HEK293 (cell line): ENCODE results near the gene PTPN6.

Source experiments
- GFI1B ChIP-seq: fragments of 450-650 bp; formaldehyde crosslinking; IDR thresholded peaks from 2 replicates; pipeline ENCODE4 v1.5.1; 2016; ENCODE audit warnings: missing biosample characterization, missing genetic modification characterization
- MZF1 ChIP-seq: fragments of 450-650 bp; formaldehyde crosslinking; IDR thresholded peaks from 2 replicates; pipeline ENCODE4 v1.5.1; 2017; ENCODE audit warnings: missing biosample characterization, missing genetic modification characterization, borderline replicate concordance
- YY1 ChIP-seq: fragments of 450-650 bp; formaldehyde crosslinking; IDR thresholded peaks from 2 replicates; pipeline ENCODE4 v1.5.1; 2018; ENCODE audit warnings: missing biosample characterization, missing genetic modification characterization
- ZBTB1 ChIP-seq: fragments of 450-650 bp; formaldehyde crosslinking; IDR thresholded peaks from 2 replicates; pipeline ENCODE4 v1.5.1; 2016; ENCODE audit warnings: missing biosample characterization, missing genetic modification characterization
- ZNF175 ChIP-seq: fragments of 450-650 bp; formaldehyde crosslinking; IDR thresholded peaks from 2 replicates; pipeline ENCODE4 v1.5.1; 2016; ENCODE audit warnings: missing biosample characterization, missing genetic modification characterization
- ZNF23 ChIP-seq: fragments of 450-650 bp; formaldehyde crosslinking; IDR thresholded peaks from 2 replicates; pipeline ENCODE4 v1.5.1; 2016; ENCODE audit warnings: missing biosample characterization, missing genetic modification characterization, borderline replicate concordance
- ZNF274 ChIP-seq, 2 experiments: fragments of 200-500 bp in 1 of 2; fragments of 450-650 bp in 1 of 2; sonication (Bioruptor generic) in 1 of 2; formaldehyde crosslinking in 1 of 2; IDR thresholded peaks; 2 replicates each; pipeline versions ENCODE4 v1.5.1 to v1.6.1; 2014 to 2016; ENCODE audit warnings: borderline replicate concordance in 1 of 2, inconsistent platforms in 1 of 2, low read length in 1 of 2, missing biosample characterization in 1 of 2, missing genetic modification characterization in 1 of 2
- ZNF416 ChIP-seq: fragments of 450-650 bp; formaldehyde crosslinking; IDR thresholded peaks from 2 replicates; pipeline ENCODE4 v1.5.1; 2016; ENCODE audit warnings: missing biosample characterization, missing genetic modification characterization
- ZNF660 ChIP-seq: fragments of 450-650 bp; IDR thresholded peaks from 2 replicates; pipeline ENCODE4 v1.5.1; 2018; ENCODE audit warnings: missing biosample characterization, mild to moderate bottlenecking, missing genetic modification characterization
- TF ChIP-seq, protein P1 (sequence below): fragments of 450-650 bp; formaldehyde crosslinking; IDR thresholded peaks from 2 replicates; pipeline ENCODE4 v1.5.1; 2016; ENCODE audit warnings: missing biosample characterization, missing genetic modification characterization
- TF ChIP-seq, protein P2 (sequence below): fragments of 450-650 bp; formaldehyde crosslinking; IDR thresholded peaks from 2 replicates; pipeline ENCODE4 v1.5.1; 2016; ENCODE audit warnings: missing biosample characterization, missing genetic modification characterization, low read depth
- TF ChIP-seq, protein P3 (sequence below): fragments of 450-650 bp; formaldehyde crosslinking; conservative IDR thresholded peaks from 2 replicates; pipeline ENCODE4 v1.5.1; 2016; ENCODE audit warnings: low read depth, missing biosample characterization, missing genetic modification characterization
- TF ChIP-seq, protein P4 (sequence below): sonication (generic); formaldehyde crosslinking; IDR thresholded peaks from 2 replicates; pipeline ENCODE4 v1.8.1; 2022; ENCODE audit warnings: mild to moderate bottlenecking, moderate library complexity, missing genetic modification reagents
- TF ChIP-seq, protein P5 (sequence below): fragments of 450-650 bp; formaldehyde crosslinking; IDR thresholded peaks from 2 replicates; pipeline ENCODE4 v1.5.1; 2016; ENCODE audit warnings: missing biosample characterization, missing genetic modification characterization

DNA sequence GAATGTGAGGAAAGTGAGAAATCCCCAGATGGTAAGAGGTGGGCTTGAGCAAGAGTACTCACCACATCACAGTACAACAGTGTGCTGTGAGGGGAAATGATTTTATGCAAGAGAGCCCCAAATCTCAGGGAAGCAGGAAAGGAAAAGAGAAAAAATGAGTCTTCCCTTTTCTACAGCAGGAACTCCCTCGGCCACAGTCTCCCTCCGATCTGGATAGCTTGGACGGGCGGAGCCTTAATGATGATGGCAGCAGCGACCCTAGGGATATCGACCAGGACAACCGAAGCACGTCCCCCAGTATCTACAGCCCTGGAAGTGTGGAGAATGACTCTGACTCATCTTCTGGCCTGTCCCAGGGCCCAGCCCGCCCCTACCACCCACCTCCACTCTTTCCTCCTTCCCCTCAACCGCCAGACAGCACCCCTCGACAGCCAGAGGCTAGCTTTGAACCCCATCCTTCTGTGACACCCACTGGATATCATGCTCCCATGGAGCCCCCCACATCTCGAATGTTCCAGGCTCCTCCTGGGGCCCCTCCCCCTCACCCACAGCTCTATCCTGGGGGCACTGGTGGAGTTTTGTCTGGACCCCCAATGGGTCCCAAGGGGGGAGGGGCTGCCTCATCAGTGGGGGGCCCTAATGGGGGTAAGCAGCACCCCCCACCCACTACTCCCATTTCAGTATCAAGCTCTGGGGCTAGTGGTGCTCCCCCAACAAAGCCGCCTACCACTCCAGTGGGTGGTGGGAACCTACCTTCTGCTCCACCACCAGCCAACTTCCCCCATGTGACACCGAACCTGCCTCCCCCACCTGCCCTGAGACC, 15.6 kb upstream of the PTPN6 start:
- no peak for TF ChIP-seq ZNF23
- TF ChIP-seq, protein P1, sequence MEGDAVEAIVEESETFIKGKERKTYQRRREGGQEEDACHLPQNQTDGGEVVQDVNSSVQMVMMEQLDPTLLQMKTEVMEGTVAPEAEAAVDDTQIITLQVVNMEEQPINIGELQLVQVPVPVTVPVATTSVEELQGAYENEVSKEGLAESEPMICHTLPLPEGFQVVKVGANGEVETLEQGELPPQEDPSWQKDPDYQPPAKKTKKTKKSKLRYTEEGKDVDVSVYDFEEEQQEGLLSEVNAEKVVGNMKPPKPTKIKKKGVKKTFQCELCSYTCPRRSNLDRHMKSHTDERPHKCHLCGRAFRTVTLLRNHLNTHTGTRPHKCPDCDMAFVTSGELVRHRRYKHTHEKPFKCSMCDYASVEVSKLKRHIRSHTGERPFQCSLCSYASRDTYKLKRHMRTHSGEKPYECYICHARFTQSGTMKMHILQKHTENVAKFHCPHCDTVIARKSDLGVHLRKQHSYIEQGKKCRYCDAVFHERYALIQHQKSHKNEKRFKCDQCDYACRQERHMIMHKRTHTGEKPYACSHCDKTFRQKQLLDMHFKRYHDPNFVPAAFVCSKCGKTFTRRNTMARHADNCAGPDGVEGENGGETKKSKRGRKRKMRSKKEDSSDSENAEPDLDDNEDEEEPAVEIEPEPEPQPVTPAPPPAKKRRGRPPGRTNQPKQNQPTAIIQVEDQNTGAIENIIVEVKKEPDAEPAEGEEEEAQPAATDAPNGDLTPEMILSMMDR (tag by site-specific recombination) = no peak
- TF ChIP-seq ZNF660 (tag by site-specific recombination) = no peak
- TF ChIP-seq, protein P2, sequence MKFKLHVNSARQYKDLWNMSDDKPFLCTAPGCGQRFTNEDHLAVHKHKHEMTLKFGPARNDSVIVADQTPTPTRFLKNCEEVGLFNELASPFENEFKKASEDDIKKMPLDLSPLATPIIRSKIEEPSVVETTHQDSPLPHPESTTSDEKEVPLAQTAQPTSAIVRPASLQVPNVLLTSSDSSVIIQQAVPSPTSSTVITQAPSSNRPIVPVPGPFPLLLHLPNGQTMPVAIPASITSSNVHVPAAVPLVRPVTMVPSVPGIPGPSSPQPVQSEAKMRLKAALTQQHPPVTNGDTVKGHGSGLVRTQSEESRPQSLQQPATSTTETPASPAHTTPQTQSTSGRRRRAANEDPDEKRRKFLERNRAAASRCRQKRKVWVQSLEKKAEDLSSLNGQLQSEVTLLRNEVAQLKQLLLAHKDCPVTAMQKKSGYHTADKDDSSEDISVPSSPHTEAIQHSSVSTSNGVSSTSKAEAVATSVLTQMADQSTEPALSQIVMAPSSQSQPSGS (tag by site-specific recombination) = no peak
- no peak for TF ChIP-seq YY1 (tag by site-specific recombination)
- TF ChIP-seq, protein P3, sequence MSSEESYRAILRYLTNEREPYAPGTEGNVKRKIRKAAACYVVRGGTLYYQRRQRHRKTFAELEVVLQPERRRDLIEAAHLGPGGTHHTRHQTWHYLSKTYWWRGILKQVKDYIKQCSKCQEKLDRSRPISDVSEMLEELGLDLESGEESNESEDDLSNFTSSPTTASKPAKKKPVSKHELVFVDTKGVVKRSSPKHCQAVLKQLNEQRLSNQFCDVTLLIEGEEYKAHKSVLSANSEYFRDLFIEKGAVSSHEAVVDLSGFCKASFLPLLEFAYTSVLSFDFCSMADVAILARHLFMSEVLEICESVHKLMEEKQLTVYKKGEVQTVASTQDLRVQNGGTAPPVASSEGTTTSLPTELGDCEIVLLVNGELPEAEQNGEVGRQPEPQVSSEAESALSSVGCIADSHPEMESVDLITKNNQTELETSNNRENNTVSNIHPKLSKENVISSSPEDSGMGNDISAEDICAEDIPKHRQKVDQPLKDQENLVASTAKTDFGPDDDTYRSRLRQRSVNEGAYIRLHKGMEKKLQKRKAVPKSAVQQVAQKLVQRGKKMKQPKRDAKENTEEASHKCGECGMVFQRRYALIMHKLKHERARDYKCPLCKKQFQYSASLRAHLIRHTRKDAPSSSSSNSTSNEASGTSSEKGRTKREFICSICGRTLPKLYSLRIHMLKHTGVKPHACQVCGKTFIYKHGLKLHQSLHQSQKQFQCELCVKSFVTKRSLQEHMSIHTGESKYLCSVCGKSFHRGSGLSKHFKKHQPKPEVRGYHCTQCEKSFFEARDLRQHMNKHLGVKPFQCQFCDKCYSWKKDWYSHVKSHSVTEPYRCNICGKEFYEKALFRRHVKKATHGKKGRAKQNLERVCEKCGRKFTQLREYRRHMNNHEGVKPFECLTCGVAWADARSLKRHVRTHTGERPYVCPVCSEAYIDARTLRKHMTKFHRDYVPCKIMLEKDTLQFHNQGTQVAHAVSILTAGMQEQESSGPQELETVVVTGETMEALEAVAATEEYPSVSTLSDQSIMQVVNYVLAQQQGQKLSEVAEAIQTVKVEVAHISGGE = no peak
- TF ChIP-seq ZNF416 (tag by site-specific recombination) = no peak
- TF ChIP-seq MZF1 (tag by site-specific recombination) = no peak
- no peak for TF ChIP-seq ZNF274 (IDR thresholded peaks at IDR 0.05; ENCODE audit: low read length)
- no peak for TF ChIP-seq ZNF274 (tag by site-specific recombination; IDR thresholded peaks at IDR 0.05; ENCODE audit: borderline replicate concordance)
- no peak for TF ChIP-seq ZBTB1 (tag by site-specific recombination)
- TF ChIP-seq ZNF175 = no peak
- TF ChIP-seq GFI1B (tag by site-specific recombination) = no peak
- TF ChIP-seq, protein P4, sequence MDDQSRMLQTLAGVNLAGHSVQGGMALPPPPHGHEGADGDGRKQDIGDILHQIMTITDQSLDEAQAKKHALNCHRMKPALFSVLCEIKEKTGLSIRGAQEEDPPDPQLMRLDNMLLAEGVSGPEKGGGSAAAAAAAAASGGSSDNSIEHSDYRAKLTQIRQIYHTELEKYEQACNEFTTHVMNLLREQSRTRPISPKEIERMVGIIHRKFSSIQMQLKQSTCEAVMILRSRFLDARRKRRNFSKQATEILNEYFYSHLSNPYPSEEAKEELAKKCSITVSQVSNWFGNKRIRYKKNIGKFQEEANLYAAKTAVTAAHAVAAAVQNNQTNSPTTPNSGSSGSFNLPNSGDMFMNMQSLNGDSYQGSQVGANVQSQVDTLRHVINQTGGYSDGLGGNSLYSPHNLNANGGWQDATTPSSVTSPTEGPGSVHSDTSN = no peak
- TF ChIP-seq, protein P5, sequence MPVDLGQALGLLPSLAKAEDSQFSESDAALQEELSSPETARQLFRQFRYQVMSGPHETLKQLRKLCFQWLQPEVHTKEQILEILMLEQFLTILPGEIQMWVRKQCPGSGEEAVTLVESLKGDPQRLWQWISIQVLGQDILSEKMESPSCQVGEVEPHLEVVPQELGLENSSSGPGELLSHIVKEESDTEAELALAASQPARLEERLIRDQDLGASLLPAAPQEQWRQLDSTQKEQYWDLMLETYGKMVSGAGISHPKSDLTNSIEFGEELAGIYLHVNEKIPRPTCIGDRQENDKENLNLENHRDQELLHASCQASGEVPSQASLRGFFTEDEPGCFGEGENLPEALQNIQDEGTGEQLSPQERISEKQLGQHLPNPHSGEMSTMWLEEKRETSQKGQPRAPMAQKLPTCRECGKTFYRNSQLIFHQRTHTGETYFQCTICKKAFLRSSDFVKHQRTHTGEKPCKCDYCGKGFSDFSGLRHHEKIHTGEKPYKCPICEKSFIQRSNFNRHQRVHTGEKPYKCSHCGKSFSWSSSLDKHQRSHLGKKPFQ (tag by site-specific recombination) = no peak
